Measurements from ENCODE around the gene ABLIM2.

The ABLIM2 gene

DNA sequence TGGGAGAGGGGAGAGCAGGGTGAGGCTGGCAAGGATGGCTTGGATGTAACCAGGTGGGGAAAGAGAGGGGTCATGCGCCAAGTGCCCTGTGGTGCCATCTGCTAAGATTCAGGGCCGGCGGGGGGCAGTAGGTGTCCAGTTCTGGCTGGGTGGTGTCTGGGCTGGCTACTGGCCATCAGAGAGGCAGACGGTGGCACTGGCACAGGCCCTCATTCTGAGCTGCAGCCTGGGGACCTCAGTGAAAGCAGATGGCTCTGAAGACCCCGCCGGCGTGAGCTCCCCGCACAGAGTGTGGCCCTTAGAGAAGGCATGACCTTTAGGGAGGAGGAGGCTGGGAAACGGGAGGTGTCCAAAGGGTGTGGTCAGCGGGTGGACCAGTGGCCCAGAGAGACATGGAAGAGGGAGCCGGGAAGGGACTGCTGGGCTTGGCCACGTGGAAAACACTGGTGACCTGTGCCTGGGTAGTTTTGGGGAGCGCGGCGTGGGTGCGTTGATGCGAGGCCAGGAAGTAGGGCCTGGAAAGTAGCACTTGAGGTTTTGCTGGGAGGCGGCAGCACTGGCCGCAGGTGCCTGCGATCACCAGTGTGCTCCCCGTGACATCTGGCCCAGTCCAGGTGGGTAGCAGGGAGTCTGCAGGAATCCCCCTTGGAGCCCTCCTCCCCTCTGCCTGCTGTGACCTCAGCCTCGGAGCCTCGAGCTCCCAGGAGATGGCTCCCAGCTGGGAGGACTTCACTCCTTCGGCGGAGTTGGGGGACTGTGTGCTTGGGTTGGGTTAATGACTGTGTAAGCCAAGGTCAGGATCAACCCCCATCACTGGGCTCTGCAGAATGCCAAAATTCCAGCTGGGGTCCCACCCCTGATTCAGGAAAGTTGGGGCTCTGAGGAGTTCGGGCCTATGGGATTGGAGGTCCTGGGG, 31.2 kb upstream of the ABLIM2 start:
- Histone ChIP-seq H3K4me1 (ENCODE audit: control insufficient read depth, insufficient read depth, low read length) (peaks cover 51% of the 10 kb centered on the region), H3K36me3 (ENCODE audit: control insufficient read depth, insufficient read depth, low read length) (no peaks in the 10 kb centered on the region), H3K9me3 (ENCODE audit: control insufficient read depth, low read length) (no peaks in the 10 kb centered on the region), H3K27me3 (ENCODE audit: control insufficient read depth, insufficient read depth, low read length) (no peaks in the 10 kb centered on the region), H3K4me3 (ENCODE audit: low read length) (no peak overlapping the region), H3K9ac (ENCODE audit: low read length) (peak overlapping the region; percentile 29)

DNA sequence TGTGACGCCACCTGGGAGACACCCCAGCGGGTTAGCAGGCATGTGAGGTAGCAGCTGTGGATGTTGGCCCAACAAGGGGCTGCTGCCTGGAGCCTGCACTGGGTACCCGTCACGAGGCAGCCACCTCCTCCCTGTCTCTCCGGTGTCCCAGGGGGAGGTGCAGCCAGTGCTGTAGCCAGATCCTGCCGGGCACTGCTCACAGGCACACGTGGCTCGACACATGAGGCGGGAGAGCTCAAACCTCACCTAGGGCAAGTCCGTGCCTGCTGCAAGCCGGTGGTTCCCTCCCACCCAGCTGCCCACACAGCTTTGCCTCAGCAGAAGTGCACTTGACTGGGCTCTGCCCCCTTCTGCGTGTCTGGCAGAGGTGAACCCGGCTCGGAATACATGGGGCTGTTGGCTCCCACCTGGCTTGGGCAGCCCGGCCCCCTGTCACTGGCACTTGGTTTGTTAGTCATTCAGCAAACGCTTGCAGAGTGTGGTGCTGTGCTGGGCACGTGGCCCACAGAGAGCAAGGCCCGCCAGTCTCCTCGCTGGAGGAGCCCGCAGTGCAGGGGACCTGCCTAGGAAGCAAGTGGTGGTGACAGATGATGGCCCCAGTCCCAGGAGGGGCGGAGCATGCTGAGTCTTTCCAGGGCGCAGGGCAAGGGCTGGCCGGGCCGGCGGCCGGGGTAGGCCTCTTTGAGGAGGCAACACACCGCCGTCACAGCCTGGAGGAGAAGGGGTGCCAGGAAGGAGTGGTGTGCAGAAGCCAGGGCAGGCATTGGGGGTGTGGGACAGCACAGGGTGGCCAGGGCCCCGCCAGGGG, 30.3 kb upstream of the ABLIM2 start:
- Histone ChIP-seq H3K4me3 (ENCODE audit: low read length) (no peak overlapping the region), H3K4me1 (ENCODE audit: control insufficient read depth, insufficient read depth, low read length) (peaks cover 55% of the 10 kb centered on the region), H3K9me3 (ENCODE audit: control insufficient read depth, low read length) (no peaks in the 10 kb centered on the region), H3K36me3 (ENCODE audit: control insufficient read depth, insufficient read depth, low read length) (no peaks in the 10 kb centered on the region), H3K9ac (ENCODE audit: low read length) (peak overlapping the region; percentile 29), H3K27me3 (ENCODE audit: control insufficient read depth, insufficient read depth, low read length) (no peaks in the 10 kb centered on the region)

DNA sequence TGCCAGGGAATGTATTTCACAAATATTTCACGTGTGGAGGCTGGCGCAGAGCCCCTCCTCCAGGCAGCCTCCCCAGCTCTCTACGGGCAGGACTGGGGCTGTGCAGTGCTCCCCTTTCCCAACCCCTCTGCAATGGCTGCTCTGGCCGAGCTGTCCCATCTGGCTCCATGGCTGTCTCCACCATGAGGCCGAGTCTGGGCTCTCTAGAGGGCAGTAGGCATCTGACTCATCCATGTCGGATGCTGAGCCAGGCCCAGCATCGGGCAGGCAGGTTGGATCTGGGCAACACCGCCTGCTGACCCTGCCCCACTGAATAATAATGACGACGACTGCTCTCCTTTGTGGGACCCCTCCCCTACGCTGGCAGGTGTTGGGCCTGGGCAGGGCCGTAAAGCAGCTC, 29.5 kb upstream of the ABLIM2 start:
- Histone ChIP-seq H3K9ac (ENCODE audit: low read length) (no peak overlapping the region), H3K27me3 (ENCODE audit: control insufficient read depth, insufficient read depth, low read length) (no peaks in the 10 kb centered on the region), H3K36me3 (ENCODE audit: control insufficient read depth, insufficient read depth, low read length) (no peaks in the 10 kb centered on the region), H3K9me3 (ENCODE audit: control insufficient read depth, low read length) (no peaks in the 10 kb centered on the region), H3K4me1 (ENCODE audit: control insufficient read depth, insufficient read depth, low read length) (peaks cover 60% of the 10 kb centered on the region), H3K4me3 (ENCODE audit: low read length) (no peak overlapping the region)

DNA sequence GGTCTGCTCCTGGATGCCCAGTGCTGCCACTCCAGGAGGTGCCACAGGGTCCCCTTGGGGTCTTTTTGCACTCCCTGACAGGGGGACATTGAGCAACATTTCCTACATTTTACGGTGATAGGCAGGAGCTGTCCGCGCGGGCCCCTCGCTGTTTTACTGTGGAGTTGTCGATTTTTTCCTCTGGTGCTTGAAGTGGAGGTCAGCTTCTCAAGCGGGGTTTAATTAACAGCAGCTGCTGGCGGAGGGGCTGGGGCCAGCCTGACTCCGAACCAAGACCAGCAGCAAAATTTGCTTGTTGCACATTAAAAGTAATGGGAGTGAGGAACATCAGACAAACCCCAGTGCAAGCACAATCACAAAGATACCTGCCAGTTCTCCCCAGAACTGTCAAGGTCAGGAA, 27.3 kb upstream of the ABLIM2 start:
- H3K9ac ChIP-seq (ENCODE audit: low read length): no peak overlapping the region
- H3K9me3 ChIP-seq (ENCODE audit: control insufficient read depth, low read length): no peaks in the 10 kb centered on the region
- H3K36me3 ChIP-seq (ENCODE audit: control insufficient read depth, insufficient read depth, low read length): no peaks in the 10 kb centered on the region
- H3K4me1 ChIP-seq (ENCODE audit: control insufficient read depth, insufficient read depth, low read length): peaks cover 70% of the 10 kb centered on the region
- no peak overlapping the region for H3K4me3 ChIP-seq (ENCODE audit: low read length)
- no peaks in the 10 kb centered on the region for H3K27me3 ChIP-seq (ENCODE audit: control insufficient read depth, insufficient read depth, low read length)

DNA sequence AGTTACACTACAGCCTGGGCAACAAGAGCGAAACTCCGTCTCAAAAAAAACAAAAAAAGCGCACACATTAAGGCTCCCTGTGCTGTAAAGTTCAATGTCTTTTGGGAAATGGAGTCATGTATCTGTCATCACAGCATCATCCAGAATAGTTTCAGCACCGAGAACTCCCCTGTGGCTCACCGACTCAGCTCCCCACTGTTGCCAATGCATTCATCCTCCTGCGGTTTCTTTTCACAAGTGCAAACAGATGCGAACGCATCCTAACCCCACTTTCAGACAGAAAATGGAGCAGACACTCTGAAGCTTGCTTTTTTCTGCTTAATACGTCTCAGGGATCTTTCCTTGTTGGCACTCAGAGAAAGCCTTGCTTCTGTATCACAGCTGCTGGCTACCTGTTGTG, 26.7 kb upstream of the ABLIM2 start:
- H3K4me1 ChIP-seq (ENCODE audit: control insufficient read depth, insufficient read depth, low read length): peaks cover 72% of the 10 kb centered on the region
- H3K27me3 ChIP-seq (ENCODE audit: control insufficient read depth, insufficient read depth, low read length): no peaks in the 10 kb centered on the region
- no peaks in the 10 kb centered on the region for H3K9me3 ChIP-seq (ENCODE audit: control insufficient read depth, low read length)
- H3K4me3 ChIP-seq (ENCODE audit: low read length): no peak overlapping the region
- no peaks in the 10 kb centered on the region for H3K36me3 ChIP-seq (ENCODE audit: control insufficient read depth, insufficient read depth, low read length)
- H3K9ac ChIP-seq (ENCODE audit: low read length): no peak overlapping the region

DNA sequence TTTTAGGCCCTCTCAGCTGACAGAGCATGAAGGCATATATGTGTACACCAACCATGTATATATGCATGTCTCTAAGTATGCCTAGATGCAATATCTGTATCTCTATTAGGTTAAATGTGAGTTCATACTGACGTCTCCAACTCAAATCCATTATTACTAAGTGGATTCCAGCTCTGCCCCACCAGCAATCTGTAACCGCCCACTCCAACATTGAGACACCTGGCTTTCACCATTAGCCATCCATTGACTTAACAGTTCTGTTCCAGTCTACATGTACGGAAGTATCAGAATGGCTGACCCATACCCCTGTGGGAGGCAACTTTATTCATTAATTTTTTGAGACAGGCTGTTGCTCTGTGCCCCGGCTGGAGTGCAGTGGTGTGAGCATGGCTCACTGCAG, 25.4 kb upstream of the ABLIM2 start:
- Histone ChIP-seq H3K27me3 (ENCODE audit: control insufficient read depth, insufficient read depth, low read length) (no peaks in the 10 kb centered on the region), H3K9me3 (ENCODE audit: control insufficient read depth, low read length) (no peaks in the 10 kb centered on the region), H3K4me3 (ENCODE audit: low read length) (no peak overlapping the region), H3K4me1 (ENCODE audit: control insufficient read depth, insufficient read depth, low read length) (peaks cover 66% of the 10 kb centered on the region), H3K9ac (ENCODE audit: low read length) (no peak overlapping the region), H3K36me3 (ENCODE audit: control insufficient read depth, insufficient read depth, low read length) (no peaks in the 10 kb centered on the region)

DNA sequence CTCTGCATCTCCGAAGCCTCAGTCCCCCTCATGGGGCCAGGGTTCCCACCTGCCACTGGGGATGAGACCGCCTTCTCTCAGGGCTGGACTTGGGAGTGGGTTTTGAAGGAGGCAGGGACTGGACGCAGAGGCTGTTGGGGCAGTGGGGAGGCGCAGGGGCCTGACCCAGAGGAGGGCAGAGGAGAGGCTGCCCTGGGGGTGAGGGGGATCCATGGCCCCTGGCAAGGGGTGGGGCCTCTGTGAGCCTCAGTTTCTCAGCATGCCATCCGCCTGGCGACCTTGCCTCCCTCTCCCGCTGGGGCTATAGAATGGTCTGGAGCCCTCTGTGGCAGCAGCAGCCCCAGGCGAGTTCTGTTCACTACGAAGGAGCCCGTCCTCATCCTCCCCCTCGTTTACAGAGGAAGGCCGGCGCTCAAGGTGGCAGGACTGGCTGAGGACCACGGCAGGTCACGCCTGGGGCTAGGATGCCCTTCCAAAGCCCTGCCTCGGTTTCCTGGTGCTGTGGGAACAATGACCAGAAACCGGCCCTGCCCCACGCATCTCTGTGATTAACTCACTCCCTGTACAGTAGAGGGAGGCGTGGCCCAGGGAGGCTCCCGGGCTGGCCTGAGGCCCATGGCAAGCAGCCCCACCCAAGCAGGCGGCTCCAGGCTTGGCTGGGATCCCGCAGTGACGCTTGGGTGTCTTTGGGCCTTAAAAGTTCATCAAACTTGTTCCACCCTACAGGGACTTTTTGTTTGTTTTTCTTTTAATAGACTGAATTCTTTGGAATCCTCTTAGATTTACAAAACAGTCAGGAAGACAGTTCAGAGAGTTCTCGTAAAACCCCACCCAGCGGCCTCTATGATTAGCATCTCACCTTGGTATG, 24.5 kb upstream of the ABLIM2 start:
- Histone ChIP-seq H3K9ac (ENCODE audit: low read length) (peak overlapping the region; percentile 25), H3K9me3 (ENCODE audit: control insufficient read depth, low read length) (no peaks in the 10 kb centered on the region), H3K4me1 (ENCODE audit: control insufficient read depth, insufficient read depth, low read length) (peaks cover 56% of the 10 kb centered on the region)

DNA sequence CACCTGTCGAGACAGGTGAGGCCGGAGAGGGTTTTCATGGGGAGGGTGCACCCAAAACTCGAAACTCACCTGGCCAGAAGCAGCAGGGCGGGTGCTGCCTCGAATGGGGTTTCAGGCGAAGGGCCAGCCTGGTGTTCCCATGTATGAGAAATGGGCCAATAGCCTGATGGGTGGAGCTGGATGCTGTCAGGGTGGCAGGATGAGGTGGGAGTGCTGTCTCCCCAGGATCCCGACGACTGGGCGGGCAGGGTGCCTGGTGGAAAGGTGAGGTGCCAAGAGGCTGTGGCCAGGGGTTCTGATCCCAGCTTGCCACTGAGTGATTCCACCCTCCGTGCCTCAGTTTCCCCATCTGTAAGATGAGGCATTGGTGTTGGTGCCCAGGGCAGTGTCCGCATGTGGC, 23.7 kb upstream of the ABLIM2 start:
- H3K9me3 ChIP-seq (ENCODE audit: control insufficient read depth, low read length): no peaks in the 10 kb centered on the region
- no peaks in the 10 kb centered on the region for H3K36me3 ChIP-seq (ENCODE audit: control insufficient read depth, insufficient read depth, low read length)
- H3K4me1 ChIP-seq (ENCODE audit: control insufficient read depth, insufficient read depth, low read length): peaks cover 48% of the 10 kb centered on the region
- H3K9ac ChIP-seq (ENCODE audit: low read length): peak overlapping the region; percentile 25
- H3K4me3 ChIP-seq (ENCODE audit: low read length): no peak overlapping the region
- H3K27me3 ChIP-seq (ENCODE audit: control insufficient read depth, insufficient read depth, low read length): no peaks in the 10 kb centered on the region

More for the DNA sequence above, 24.5 kb upstream of the ABLIM2 start:
- no peak overlapping the region for H3K4me3 ChIP-seq (ENCODE audit: low read length)
- no peaks in the 10 kb centered on the region for H3K27me3 ChIP-seq (ENCODE audit: control insufficient read depth, insufficient read depth, low read length)
- H3K36me3 ChIP-seq (ENCODE audit: control insufficient read depth, insufficient read depth, low read length): no peaks in the 10 kb centered on the region

DNA sequence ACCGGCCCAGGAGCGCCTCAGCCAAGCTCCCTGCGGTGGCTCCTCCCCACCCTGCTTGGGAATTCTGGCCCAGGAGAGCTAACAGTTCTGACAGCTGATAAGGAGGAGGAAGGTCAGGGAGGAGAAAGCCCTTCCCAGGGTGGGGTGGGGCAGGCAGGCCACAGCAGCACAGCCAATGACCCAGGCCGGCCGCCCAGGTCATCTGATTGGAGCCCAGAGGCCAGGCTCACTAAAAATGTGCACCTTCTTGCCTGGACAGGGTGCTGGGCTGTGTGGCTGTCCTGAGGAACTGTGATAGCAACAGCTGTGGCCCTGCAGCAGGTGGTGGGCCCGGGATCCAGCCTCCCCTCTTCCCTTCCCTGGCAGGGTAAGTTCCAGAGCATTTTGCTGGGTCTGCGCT, 23.2 kb upstream of the ABLIM2 start:
- no peak overlapping the region for H3K4me3 ChIP-seq (ENCODE audit: low read length)
- H3K36me3 ChIP-seq (ENCODE audit: control insufficient read depth, insufficient read depth, low read length): no peaks in the 10 kb centered on the region
- peaks cover 47% of the 10 kb centered on the region for H3K4me1 ChIP-seq (ENCODE audit: control insufficient read depth, insufficient read depth, low read length)
- no peaks in the 10 kb centered on the region for H3K9me3 ChIP-seq (ENCODE audit: control insufficient read depth, low read length)
- no peaks in the 10 kb centered on the region for H3K27me3 ChIP-seq (ENCODE audit: control insufficient read depth, insufficient read depth, low read length)
- peak overlapping the region; percentile 25 for H3K9ac ChIP-seq (ENCODE audit: low read length)

DNA sequence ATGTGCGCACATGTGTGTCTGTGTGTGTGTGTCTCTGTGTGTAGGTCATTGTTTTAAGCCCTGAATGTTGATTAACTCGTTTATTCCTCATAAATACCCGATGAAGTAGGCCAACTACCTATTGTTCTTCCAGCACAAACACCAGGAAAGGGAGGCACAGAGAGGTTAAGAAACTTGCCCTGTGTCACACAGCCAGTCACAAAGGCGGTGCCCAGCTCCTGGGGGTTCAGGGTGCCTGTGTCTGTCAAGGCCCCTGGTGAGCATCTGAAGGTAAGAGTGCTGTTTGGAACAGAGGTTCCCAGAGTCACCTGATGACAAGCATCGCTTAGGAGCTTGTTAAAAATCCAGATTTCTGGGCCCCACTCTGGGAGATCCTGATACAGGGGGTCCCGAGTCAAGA, 22.5 kb upstream of the ABLIM2 start:
- Histone ChIP-seq H3K36me3 (ENCODE audit: control insufficient read depth, insufficient read depth, low read length) (no peaks in the 10 kb centered on the region), H3K9ac (ENCODE audit: low read length) (no peak overlapping the region), H3K4me1 (ENCODE audit: control insufficient read depth, insufficient read depth, low read length) (peaks cover 47% of the 10 kb centered on the region), H3K9me3 (ENCODE audit: control insufficient read depth, low read length) (no peaks in the 10 kb centered on the region), H3K27me3 (ENCODE audit: control insufficient read depth, insufficient read depth, low read length) (peaks cover 4% of the 10 kb centered on the region), H3K4me3 (ENCODE audit: low read length) (no peak overlapping the region)

DNA sequence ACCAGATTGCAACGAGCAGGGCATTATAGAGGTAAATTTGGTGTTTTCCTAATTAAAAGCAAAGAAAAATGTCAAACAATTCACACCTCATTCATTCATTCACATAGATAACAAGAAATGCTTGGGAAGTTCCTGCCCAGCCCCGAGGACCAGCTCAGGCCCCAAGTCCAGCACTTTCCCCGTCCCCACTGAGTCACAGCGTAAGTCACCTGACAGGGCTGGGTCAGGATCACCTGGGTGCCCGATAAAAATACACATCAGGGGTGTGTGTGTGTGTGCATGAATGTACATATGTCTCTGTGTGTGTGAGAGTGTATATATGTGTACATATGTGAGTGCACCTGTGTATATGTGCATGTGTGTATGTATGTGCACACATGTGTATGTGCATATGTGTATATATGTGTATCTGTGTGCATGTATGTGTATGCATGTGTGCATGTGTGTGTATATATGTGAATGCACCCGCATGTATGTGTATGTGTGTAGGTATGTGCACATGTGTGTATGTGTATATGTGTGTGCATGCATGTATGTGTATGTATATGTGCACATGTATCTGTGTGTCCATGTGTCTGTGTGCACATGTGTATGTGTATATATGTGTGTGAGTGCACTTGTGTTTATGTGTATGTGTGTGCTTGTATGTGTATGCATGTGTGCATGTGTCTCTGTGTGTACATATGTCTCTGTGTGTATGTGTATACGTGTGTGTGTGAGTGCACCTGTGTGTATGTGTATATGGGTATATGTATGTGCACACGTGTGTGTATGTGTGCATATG, 21.9 kb upstream of the ABLIM2 start:
- Histone ChIP-seq H3K4me3 (ENCODE audit: low read length) (no peak overlapping the region), H3K36me3 (ENCODE audit: control insufficient read depth, insufficient read depth, low read length) (no peaks in the 10 kb centered on the region), H3K9me3 (ENCODE audit: control insufficient read depth, low read length) (no peaks in the 10 kb centered on the region), H3K27me3 (ENCODE audit: control insufficient read depth, insufficient read depth, low read length) (peaks cover 4% of the 10 kb centered on the region), H3K4me1 (ENCODE audit: control insufficient read depth, insufficient read depth, low read length) (peaks cover 47% of the 10 kb centered on the region), H3K9ac (ENCODE audit: low read length) (no peak overlapping the region)
